ENCODE results near the gene PRKCA. TPM values are rescaled to one million over a fixed set of nuclear protein-coding genes. Genes with fewer than 3 reads are reported as not detected.
"Not testable (repeated sequence)": the region's sequence is repeated elsewhere in the genome, so short reads cannot be mapped to it uniquely, and the experiment has no call there.

PRKCA gene
- total RNA-seq, 4 donors from 2014 or later = 55.8 to 90.7 (median 66.7) TPM

DNA sequence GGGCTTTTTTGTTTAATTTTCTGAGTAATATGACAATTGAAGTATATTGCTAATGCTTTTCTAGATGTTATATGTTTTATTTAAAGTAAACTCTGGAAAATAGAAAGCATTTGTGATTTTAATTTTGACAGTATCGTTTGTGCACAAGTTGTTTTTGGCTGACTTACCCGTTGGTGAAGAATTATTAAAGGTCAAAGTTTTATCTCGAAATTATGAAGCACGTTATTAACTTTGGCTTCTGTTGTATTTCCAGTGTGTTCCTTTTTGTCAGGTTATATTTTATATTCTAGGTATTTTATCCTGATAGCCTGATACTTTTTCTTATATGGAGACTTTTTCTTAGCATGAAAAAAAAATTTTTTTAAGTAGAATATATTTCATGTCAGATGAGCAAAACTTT, 16.8 kb downstream of the PRKCA start:
- H3K4me3 ChIP-seq = no peak overlapping the region
- peaks cover 0 to 12% (median 0%) of the 10 kb centered on the region in 3 donors for H3K36me3 ChIP-seq
- H3K27me3 ChIP-seq = no peaks in the 10 kb centered on the region
- H3K27ac ChIP-seq = no peak overlapping the region
- DNase-seq (ENCODE audit: low spot score in 2 of 2) = no peak
- peaks cover 0 to 5% (median 2%) of the 10 kb centered on the region in 4 donors for H3K4me1 ChIP-seq
- TF ChIP-seq POLR2A (IDR thresholded peaks at IDR 0.05) (no peak), EP300 (IDR thresholded peaks at IDR 0.05) (no peak)
- TF ChIP-seq, protein P1, sequence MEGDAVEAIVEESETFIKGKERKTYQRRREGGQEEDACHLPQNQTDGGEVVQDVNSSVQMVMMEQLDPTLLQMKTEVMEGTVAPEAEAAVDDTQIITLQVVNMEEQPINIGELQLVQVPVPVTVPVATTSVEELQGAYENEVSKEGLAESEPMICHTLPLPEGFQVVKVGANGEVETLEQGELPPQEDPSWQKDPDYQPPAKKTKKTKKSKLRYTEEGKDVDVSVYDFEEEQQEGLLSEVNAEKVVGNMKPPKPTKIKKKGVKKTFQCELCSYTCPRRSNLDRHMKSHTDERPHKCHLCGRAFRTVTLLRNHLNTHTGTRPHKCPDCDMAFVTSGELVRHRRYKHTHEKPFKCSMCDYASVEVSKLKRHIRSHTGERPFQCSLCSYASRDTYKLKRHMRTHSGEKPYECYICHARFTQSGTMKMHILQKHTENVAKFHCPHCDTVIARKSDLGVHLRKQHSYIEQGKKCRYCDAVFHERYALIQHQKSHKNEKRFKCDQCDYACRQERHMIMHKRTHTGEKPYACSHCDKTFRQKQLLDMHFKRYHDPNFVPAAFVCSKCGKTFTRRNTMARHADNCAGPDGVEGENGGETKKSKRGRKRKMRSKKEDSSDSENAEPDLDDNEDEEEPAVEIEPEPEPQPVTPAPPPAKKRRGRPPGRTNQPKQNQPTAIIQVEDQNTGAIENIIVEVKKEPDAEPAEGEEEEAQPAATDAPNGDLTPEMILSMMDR (IDR thresholded peaks at IDR 0.05) = no peak
- H3K9me3 ChIP-seq = peaks cover 0 to 12% (median 5%) of the 10 kb centered on the region in 4 donors
- 42 to 47% methylated on average over 4 of the region's 4 CpGs for WGBS, 2 donors

DNA sequence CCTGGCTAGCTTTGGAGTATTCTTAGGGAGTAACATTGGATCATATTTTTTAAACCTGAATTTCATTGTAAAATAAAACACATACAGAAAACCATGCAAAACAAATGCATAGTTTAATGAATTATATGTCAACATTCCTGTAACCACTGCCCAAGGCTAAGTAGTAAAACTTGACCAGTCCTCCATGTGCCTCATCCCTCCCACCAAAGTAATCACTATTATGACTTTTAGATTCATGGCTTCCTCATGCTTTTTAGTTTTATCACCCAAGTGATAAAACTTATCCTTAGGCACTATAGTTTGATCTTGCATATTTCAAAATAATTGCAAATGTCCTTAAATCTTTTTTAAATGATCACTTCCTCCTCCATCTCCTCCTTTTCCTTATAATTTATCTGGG, 20.4 kb downstream of the PRKCA start:
- no peak overlapping the region for H3K27ac ChIP-seq
- peaks cover 0 to 12% (median 5%) of the 10 kb centered on the region in 4 donors for H3K9me3 ChIP-seq
- no peaks in the 10 kb centered on the region for H3K27me3 ChIP-seq
- TF ChIP-seq, protein P1 (IDR thresholded peaks at IDR 0.05) = no peak
- TF ChIP-seq POLR2A (IDR thresholded peaks at IDR 0.05) = no peak
- TF ChIP-seq EP300 (IDR thresholded peaks at IDR 0.05) = no peak
- peaks cover 0 to 10% (median 2%) of the 10 kb centered on the region in 4 donors for H3K4me1 ChIP-seq
- H3K4me3 ChIP-seq = no peak overlapping the region
- H3K36me3 ChIP-seq = peaks cover 0 to 12% (median 0%) of the 10 kb centered on the region in 3 donors
- DNase-seq (ENCODE audit: low spot score in 2 of 2) = no peak

DNA sequence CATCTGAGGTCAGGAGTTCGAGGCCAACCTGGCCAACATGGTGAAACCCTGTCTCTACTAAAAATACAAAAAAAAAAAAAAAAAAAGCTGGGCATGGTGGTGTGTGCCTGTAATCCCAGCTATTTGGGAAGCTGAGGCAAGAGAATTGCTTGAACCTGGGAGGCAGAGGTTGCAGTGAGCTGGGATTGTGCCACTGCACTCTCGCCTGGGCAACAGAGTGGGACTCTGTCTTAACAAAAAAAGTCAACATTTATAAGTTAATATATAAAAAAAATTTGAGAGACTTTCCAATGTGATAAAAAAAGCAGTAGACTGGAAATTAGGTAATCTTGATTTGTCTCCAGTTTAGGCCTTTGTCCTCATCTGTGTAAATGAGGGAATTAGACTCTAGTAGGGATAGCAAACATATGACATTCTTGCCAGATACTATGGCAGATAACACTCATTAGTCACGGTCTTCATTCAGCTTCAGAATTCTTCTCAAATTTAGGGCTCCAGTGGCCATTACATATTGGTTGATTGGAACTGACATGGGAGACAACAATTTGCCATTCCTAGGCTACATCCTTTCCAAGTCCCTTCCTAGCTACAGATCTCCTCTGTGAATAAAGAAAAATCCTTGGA, 22.1 kb downstream of the PRKCA start:
- not testable (repeated sequence) for DNase-seq (ENCODE audit: low spot score in 2 of 2); H3K4me3 ChIP-seq; H3K27ac ChIP-seq; H3K27me3 ChIP-seq
- Histone ChIP-seq H3K9me3 (peaks cover 0 to 12% (median 5%) of the 10 kb centered on the region in 4 donors), H3K36me3 (peaks cover 0 to 12% (median 0%) of the 10 kb centered on the region in 3 donors), H3K4me1 (peaks cover 0 to 10% (median 2%) of the 10 kb centered on the region in 4 donors)
- WGBS, 2 donors = 95 to 98% methylated on average over 3 of the region's 3 CpGs

DNA sequence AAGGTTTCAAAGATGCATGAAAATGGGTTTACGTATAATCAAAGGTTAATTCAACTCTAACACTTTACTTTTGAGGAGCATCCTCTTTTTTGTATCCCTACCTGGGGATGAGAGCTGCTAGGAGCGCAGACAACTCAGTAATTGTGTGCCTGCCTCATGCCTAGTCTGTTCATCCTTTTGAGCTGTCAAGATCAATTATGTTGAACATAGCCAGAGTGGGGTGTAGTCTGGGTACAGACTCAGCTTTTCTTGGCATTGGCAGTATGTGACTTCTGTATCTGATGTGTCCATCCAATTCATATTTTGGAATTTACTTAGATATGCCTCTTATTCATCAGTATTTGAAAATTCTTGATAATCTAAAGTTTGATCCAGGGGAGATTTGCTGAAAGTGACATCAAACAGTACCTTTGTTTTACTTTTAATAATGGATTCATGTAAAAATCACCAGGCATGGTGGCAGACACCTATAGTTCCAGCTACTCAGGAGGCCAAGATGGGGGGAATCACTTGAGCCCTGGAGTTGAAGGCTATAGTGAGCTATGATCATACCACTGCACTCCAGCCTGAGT, 24.1 kb downstream of the PRKCA start:
- Histone ChIP-seq H3K27me3 (no peaks in the 10 kb centered on the region), H3K4me1 (peaks cover 0 to 16% (median 0%) of the 10 kb centered on the region in 4 donors), H3K27ac (no peak overlapping the region), H3K4me3 (no peak overlapping the region), H3K9me3 (peaks cover 0 to 8% (median 2%) of the 10 kb centered on the region in 4 donors), H3K36me3 (peaks cover 0 to 8% (median 0%) of the 10 kb centered on the region in 3 donors)
- WGBS, 2 donors = 100% methylated on average over 2 of the region's 2 CpGs
- no peak for TF ChIP-seq EP300 (IDR thresholded peaks at IDR 0.05)
- TF ChIP-seq, protein P1 (IDR thresholded peaks at IDR 0.05) = no peak
- TF ChIP-seq POLR2A (IDR thresholded peaks at IDR 0.05) = no peak
- no peak for DNase-seq (ENCODE audit: low spot score in 2 of 2)

DNA sequence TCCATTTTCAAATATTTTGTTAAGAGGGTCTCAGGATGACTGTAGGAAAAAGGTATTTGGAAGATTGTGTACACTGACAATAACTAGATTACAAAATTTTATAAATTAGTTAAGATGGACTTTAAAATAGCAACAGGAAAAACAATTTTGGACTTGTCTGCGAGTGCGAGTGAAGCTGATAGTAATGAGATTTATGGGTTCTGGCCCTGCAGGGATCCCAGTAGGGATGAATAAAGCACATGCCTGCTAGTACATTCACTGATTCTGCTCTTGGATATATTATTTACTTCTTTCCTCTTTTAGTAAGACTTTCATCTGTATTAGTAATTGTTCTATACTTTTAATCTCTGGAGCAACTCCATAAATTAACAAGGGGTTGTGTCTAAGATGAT, 28.2 kb downstream of the PRKCA start:
- TF ChIP-seq, protein P1 (IDR thresholded peaks at IDR 0.05) = no peak
- no peak for TF ChIP-seq EP300 (IDR thresholded peaks at IDR 0.05)
- no peak for TF ChIP-seq POLR2A (IDR thresholded peaks at IDR 0.05)
- WGBS, 2 donors = 75 to 80% methylated on average over 2 of the region's 2 CpGs

More for the DNA sequence above, 28.2 kb downstream of the PRKCA start:
- H3K27me3 ChIP-seq = no peaks in the 10 kb centered on the region
- H3K9me3 ChIP-seq = no peaks in the 10 kb centered on the region
- peaks cover 0 to 11% (median 0%) of the 10 kb centered on the region in 4 donors for H3K4me1 ChIP-seq
- no peak for DNase-seq (ENCODE audit: low spot score in 2 of 2)
- no peak overlapping the region for H3K4me3 ChIP-seq
- H3K36me3 ChIP-seq = no peaks in the 10 kb centered on the region
- H3K27ac ChIP-seq = no peak overlapping the region
